NCI-H82 (cell line): ENCODE results near the gene DRC1.

Experiments
- DNase-seq: peaks from one replicate; lab custom pipeline; 2025; lab: John Stamatoyannopoulos, UW

DRC1 gene

DNA sequence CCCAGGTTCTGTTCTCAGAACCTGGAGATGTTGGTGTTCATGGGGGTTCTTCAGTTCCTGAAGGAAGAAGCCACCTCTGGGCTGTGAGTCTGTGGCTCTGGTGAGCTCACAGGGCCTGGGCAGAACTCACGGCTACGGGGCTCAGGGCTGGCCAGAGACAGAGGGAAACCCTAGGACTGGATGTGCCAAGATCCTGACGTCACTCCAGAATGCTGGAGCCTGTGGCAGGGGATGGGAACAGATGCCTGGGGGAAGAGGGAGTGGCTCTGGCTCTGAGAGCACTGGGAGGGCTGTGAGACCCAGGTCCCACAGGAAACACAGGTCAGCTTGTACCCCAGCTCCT is 76.2 kb downstream of the DRC1 start, which contains the start of gene OTOF:
TSS of gene OTOF (minus strand) at position 214 of the 343 bp plus-strand sequence.
- DNase-seq: peak; percentile 23

DNA sequence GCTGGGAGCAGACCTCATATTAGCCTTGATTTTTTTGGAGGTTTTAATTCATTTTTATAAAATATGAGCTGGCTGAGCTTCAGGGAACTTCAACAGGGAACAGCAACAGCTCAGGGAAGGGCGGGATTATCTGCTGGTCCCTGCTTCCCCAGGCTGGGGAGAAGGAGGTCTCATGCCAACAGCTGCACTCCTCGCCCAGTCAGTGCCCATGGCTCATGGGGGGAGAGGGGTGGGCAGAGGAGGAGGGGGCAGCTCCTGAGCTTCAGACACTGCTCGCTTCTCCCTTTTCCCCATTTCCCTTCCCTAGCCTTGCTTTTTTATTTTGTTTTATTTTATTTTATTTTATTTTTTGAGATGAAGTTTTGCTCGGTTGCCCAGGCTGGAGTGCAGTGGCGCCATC is 76.6 kb downstream of the DRC1 start:
- no peak for DNase-seq

DNA sequence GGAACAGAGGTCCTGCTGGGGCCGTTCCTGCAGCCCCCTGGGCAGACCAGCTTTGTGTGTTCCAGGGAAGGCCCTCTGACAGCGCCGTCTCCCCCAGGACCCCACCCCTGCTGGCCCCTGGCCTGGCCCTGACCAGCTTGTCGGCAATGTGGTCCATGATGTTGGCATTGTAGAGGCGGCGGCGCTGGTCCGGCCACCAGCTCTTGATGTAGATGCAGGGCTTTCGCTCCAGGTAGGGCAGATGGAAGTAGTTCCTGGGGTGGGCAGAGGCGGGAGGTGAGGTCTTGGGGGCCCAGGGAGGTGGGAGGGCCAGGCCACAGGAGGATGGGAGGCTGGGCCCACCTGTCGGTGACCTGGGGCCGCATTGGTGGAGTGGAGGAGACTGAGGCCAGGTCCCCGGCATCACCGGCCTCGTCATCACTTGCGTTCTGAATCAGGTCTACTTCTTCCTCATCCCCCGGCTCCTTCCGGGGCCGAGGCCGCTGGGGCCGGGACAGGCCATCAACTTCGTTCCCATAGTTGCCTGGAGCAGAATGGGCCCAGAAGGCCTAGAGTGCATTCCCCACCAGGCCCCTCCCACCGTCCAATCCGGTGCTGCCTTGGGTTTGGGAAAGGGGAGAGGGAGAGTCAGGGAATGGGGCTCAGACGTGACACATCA is 77.5 kb downstream of the DRC1 start:
- no peak for DNase-seq

GRCh38 chr2:26479789-26480565 is 78.3 kb downstream of the DRC1 start:
- no peak for DNase-seq

DNA sequence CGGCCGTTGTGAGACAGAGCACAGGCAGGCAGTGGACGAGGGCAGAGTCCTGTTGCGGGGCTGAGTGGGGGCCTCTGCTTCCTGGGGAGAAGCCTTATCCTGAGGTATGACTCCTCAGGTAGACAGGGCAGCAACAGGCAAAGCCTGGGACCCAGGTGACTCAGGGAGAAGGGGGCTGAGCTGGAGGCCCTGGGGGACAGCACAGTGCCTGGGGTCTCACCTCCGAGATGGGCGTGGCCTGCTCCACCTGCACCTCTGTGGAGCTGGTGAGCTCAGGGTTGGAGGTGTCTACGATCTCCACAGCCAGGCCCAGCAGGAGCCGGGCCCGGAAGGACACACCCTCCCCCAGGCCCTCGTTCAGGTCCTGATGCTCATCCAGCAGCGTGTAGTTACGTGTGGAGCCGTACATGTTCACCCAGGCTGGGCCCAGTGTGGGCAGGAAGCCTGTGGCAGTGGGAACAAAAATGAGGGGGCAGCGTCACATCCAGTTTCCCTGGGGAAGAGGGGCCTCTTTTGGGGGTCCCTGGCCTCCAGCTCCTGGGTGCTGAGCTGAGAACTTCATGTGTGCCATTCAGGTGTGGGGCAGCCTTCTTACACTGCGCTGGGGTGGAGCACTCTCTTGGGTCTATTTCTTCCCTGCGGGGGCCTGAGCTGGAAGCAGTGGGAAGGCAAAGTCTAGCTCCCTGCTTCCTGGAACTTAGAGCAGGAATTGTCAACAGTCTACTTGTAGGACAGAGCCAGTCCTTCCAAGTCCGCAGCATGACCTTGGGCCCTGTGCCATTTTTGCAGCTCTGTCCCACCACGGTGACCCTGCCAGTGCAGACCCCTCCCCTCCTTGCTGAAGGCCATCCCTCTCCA is 79.1 kb downstream of the DRC1 start:
- DNase-seq: no peak

DNA sequence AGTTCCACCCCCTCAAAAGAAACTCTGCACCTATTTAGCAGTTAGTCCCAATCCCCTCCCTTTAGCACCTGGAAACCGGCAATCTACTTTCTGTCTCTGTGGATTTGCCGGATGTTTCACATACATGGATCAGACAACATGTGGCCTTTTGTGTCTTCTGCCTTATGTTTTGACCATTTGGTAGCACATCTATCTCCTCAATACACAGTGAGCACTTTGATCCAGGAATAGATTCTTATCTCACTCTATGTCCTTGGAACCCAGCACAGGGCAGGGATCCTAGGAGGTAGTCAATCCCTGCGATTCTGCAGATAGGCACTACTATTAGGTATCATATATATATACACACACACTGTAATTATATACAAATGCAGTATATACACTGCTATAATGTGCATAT is 80.0 kb downstream of the DRC1 start:
- no peak for DNase-seq

DNA sequence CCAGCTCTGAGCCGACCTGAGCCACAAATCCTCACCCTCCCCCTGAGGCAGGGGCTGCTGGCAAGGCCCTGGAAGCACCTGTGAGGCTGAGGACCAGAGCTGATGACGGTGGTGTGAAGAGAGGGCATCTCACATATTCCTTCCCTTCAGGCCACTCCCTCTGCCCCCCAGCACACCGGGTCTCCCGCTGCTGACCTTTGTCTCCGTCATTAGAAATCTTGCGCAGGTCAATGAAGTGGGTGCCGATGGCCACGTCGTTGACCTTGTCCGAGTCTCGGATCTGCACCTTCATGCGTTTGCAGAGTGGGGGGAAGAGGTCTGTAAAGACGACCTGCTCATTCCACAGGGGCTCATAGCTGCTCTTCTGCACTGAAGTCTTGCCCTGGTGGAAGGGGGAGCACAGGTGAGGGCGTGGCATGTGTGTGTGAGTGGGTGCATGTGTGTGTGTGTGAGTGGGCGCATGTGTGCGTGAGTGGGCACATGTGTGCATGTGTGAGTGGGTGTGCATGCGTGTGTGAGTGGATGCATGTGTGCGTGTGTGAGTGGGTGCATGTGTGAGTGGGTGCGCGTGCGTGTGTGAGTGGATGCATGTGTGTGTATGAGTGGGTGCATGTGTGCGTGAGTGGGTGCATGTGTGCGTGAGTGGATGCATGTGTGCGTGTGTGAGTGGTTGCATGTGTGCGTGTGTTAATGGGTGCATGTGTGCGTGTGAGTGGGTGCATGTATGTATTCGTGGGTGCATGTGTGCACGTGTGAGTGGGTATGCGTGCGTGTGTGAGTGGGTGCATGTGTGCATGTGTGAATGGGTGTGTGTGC is 80.7 kb downstream of the DRC1 start:
- DNase-seq: no peak

GRCh38 chr2:26483027-26483326 is 81.3 kb downstream of the DRC1 start:
- DNase-seq: no peak

- DNase-seq: no peak
Observed at GRCh38 chr2:26483516-26483915, 81.8 kb downstream of the DRC1 start.

- DNase-seq: no peak
Observed at GRCh38 chr2:26483957-26484565, 82.3 kb downstream of the DRC1 start.

- no peak for DNase-seq
Observed at GRCh38 chr2:26484579-26484978, 82.9 kb downstream of the DRC1 start.

DNA sequence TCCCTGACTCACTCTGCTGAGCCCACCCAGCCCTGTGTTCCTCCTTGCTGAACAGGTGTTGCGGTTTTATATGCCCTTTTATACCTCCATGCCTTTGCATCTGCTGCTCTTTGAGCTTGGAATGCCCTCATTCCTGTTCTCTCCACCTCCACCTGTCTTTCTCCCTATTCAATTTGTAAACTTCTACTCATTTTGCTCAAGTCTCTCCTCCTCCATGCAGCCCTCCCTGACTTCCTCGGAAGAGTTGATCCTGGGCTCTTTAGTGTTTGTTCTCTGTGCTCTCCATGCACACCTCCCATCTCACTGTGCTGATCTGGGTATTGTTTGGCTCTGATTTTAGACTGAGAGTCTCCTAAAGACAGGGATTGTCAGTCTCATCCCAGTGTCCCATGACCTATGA is 83.4 kb downstream of the DRC1 start:
- no peak for DNase-seq

DNA sequence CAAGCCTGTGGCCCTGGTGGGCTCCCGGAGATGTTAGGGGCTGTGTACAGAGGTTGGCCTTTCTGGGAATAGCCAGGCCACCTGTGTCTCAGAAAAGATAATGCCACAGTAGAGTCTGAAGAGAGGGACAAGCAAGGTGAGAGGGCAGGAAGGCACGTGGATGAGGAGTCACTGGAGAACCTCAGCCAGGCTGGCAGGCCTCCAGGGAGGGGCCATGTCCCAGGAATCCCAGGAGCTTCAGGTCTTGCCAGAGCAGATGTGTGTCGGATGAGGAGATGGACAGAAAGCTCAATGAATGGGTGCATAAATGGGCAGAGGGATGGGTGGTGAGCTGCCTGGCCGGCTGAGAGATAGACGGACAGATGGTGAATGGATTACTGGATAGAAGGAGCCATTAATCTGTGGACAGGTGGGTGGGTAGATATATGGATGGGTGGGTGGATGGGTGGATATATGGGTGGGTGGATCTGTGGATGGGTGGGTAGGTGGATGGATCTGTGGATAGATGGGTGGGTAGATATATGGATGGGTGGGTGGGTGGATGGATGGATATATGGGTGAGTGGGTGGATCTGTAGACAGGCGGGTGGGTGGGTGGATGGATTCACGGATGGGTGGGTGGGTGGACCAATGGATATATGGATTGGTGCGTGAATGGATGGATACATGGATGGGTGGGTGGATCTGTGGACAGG is 84.2 kb downstream of the DRC1 start:
- DNase-seq: peak; percentile 88

- DNase-seq: no peak
Observed at GRCh38 chr2:26486789-26487188, 85.1 kb downstream of the DRC1 start.

DNA sequence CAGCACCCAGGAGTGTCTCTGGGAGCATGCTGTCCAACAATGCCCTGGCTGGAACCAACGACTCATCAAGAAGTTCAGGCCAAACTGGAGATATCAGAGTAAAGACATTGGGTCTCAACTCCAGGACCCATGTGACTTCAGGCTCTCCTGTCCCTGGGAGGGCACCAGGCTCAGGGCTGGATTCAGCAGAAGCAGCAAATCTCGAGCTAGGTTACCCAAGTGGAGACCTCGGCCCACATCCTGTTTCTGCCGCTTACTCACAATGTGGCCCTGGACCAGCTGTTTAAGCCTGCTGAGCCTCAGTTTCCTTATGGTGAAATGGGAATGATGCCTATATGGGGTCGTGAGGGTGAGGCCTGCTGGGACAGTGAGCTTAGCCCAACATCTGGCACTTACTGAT is 85.5 kb downstream of the DRC1 start:
- DNase-seq: no peak

GRCh38 chr2:26488463-26489212 is 86.9 kb downstream of the DRC1 start:
- DNase-seq: no peak

DNA sequence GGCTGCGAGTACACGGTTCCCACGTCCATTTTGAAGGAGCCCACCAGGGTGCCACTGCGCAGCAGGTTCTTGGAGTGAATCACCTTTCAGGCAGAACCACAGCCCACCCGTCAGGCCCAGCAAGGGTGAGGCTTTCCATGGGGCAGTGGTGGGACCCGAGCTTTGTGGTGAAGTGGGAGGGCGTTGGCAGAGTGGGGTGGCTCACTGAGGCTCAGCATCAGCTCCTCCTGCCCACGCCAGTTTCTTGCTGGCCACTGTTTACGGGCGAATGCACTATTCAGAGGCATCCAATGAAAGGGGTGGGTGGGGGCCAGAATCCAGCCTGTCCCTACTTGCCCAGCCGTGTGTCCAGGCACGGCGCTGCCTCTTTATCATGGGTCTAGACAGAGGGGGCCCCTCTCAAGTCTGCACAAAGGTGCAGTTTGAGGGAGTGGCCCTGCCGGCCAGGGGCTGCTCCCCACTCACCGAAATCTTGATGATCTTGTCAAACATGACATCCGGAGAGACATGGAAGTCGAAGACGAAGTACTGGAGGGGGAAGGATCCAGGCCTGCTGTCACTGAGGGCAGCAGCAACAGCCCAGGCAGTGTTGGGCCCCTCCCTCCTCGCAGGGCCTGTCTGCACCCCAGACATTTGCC is 87.6 kb downstream of the DRC1 start:
- DNase-seq: no peak

GRCh38 chr2:26491563-26492167 is 89.9 kb downstream of the DRC1 start:
- DNase-seq: no peak

GRCh38 chr2:26492749-26493515 is 91.2 kb downstream of the DRC1 start:
- no peak for DNase-seq
